HFFc6 (cell line): Measurements from ENCODE around the gene ITPK1. TPM values are rescaled to one million over a fixed set of nuclear protein-coding genes. Genes with fewer than 3 reads are reported as not detected.

Experiments
- DNase-seq: peaks from one replicate; pipeline ENCODE4 v3.0.0-alpha.2; 2018
- H3K27ac Mint-ChIP-seq: 2 replicates; pipeline ENCODE4 v1.8.0; 2020; ENCODE audit warnings: mild to moderate bottlenecking, mixed read lengths
- H3K27me3 Mint-ChIP-seq: 2 replicates; pipeline ENCODE4 v1.8.0; 2021; ENCODE audit warnings: mild to moderate bottlenecking, moderate library complexity, mixed read lengths; ENCODE audit not compliant: insufficient read depth
- H3K36me3 Mint-ChIP-seq: 2 replicates; pipeline ENCODE4 v1.8.0; 2021; ENCODE audit warnings: low read depth, mixed read lengths
- H3K4me1 Mint-ChIP-seq: 2 replicates; pipeline ENCODE4 v1.8.0; 2020; ENCODE audit warnings: low read depth, mixed read lengths
- H3K4me3 Mint-ChIP-seq: 2 replicates; pipeline ENCODE4 v1.8.0; 2020; ENCODE audit warnings: mild to moderate bottlenecking, moderate library complexity, mixed read lengths
- H3K9me3 Mint-ChIP-seq: 2 replicates; pipeline ENCODE4 v1.8.0; 2020; ENCODE audit warnings: mild to moderate bottlenecking, mixed read lengths
- CTCF ChIP-seq: fragments of 200-600 bp; sonication (generic); IDR thresholded peaks from 2 replicates; pipeline ENCODE4 v1.5.0; 2021; ENCODE audit warnings: antibody characterized with exemption, mild to moderate bottlenecking
- total RNA-seq, 6 experiments: library from RNA; stranded (reverse); fragmentation: NEBNext Ultra II Directional; extraction: Animal tissue kit (Norgen Biotek cat#: 25700); gene quantifications; 2 replicates in 1 of 6; 3 replicates in 5 of 6; pipeline ENCODE4 v1.2.3, GENCODE V29; 2021

The ITPK1 gene
- total RNA-seq, 6 experiments from 2014 or later = 27.3 to 38.1 (median 32.4) TPM

- DNase-seq = no peak
- Mint-ChIP-seq H3K4me1 (no peaks in the 10 kb centered on the region), H3K9me3 (no peaks in the 10 kb centered on the region), H3K4me3 (no peak overlapping the region), H3K27me3 (no peaks in the 10 kb centered on the region; the same call in none of the 2 replicates), H3K27ac (no peak overlapping the region), H3K36me3 (no peaks in the 10 kb centered on the region)
- TF ChIP-seq CTCF = no peak
Measured at GRCh38 chr14:92954933-92955332, 160.8 kb downstream of the ITPK1 start.

- Mint-ChIP-seq H3K4me1 (no peaks in the 10 kb centered on the region), H3K27me3 (no peaks in the 10 kb centered on the region; the same call in none of the 2 replicates), H3K4me3 (no peak overlapping the region), H3K36me3 (no peaks in the 10 kb centered on the region), H3K9me3 (no peaks in the 10 kb centered on the region), H3K27ac (no peak overlapping the region)
- no peak for TF ChIP-seq CTCF
- no peak for DNase-seq
Measured at GRCh38 chr14:92953526-92953925, 162.2 kb downstream of the ITPK1 start.

GRCh38 chr14:92952481-92953298, 163.0 kb downstream of the ITPK1 start:
- Mint-ChIP-seq H3K27me3 (peaks cover 2% of the 10 kb centered on the region), H3K4me3 (no peak overlapping the region), H3K9me3 (no peaks in the 10 kb centered on the region), H3K27ac (no peak overlapping the region), H3K4me1 (no peaks in the 10 kb centered on the region), H3K36me3 (no peaks in the 10 kb centered on the region)
- TF ChIP-seq CTCF = no peak
- DNase-seq = no peak

DNA sequence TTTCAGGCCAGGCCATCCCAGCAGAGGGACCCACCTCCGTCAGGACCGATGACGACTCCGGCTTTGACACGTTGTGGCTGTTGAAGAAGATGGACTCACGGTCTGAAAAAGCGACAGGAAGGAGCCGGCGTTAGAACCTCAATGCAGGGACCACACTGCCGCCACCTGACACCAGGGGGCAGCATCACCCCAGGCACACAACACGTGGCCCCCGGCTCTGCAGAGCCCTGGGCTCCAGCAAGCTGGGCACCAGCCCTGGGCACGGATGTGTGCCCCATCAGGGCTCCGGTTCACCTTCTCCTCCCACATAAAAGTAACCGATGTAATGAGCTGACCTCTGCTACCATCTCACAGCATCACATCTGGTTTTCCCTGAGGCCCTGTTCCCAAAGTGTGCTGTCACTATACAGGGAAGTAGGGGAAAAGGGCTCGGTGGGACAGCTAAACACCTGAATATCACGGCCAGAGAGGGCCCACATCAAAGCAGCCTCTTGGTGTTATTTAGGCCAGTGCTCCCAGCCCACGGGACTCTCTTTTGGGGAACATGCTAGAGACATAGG, 163.7 kb downstream of the ITPK1 start:
- H3K9me3 Mint-ChIP-seq = no peaks in the 10 kb centered on the region
- peak; percentile 38 for DNase-seq
- no peaks in the 10 kb centered on the region for H3K4me1 Mint-ChIP-seq
- H3K27ac Mint-ChIP-seq = no peak overlapping the region
- no peak overlapping the region for H3K4me3 Mint-ChIP-seq
- H3K36me3 Mint-ChIP-seq = no peaks in the 10 kb centered on the region
- H3K27me3 Mint-ChIP-seq = peaks cover 2% of the 10 kb centered on the region
- peak; percentile 99 for TF ChIP-seq CTCF

DNA sequence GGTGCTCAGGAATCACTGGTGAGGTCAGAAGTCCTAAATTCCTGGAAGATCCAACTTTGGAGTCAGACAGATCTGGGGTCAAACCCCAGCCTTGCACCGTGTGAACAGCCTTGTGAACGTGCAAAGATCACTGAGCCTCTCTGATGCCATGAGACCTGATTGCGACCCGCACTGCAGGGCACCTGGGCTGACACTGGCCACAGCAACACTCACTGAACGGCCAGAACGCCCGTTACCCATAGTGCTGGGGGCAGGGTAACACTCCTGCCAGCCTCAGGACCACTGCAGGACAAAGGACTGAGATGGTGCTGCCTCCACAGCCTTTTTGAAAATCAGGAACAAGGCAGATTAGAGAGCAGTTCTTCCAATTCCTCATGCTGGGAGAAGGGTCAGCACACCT, 164.5 kb downstream of the ITPK1 start:
- peaks cover 2% of the 10 kb centered on the region for H3K27me3 Mint-ChIP-seq

More for the DNA sequence above, 164.5 kb downstream of the ITPK1 start:
- Mint-ChIP-seq H3K36me3 (no peaks in the 10 kb centered on the region), H3K4me3 (no peak overlapping the region), H3K4me1 (no peaks in the 10 kb centered on the region), H3K9me3 (no peaks in the 10 kb centered on the region), H3K27ac (no peak overlapping the region)
- DNase-seq = no peak
- TF ChIP-seq CTCF = no peak
